Spleen (tissue), 11 donors: ENCODE results near the gene ZCCHC10. TPM values are rescaled to one million over a fixed set of nuclear protein-coding genes. Genes with fewer than 3 reads are reported as not detected.
A peak's percentile ranks its signal among the peaks of the same experiment; 100 is the strongest.
"Not testable (repeated sequence)": the region's sequence is repeated elsewhere in the genome, so short reads cannot be mapped to it uniquely, and the experiment has no call there.

ENCODE experiments used
- DNase-seq: peaks from one replicate; pipeline ENCODE4 v3.0.0-alpha.2; 2020
- H3K27ac ChIP-seq, 8 donors: fragments of 200-600 bp; sonication (generic) in 7 of 8; 1 replicate in 4 of 8; 2 replicates in 4 of 8; pipeline versions ENCODE4 v1.5.0 to v1.8.0; 2016 to 2021; ENCODE audit warnings: inconsistent platforms in 4 of 8, mild to moderate bottlenecking in 4 of 8, moderate library complexity in 1 of 8
- H3K27me3 ChIP-seq, 7 donors: fragments of 200-600 bp; sonication (generic) in 6 of 7; replicated peaks in 1 of 7; 1 replicate in 4 of 7; 2 replicates in 3 of 7; pipeline versions ENCODE4 v1.5.0 to v1.8.0; 2016 to 2021; ENCODE audit warnings: inconsistent platforms in 3 of 7, mild to moderate bottlenecking in 1 of 7
- H3K36me3 ChIP-seq, 6 donors: fragments of 200-600 bp; sonication (generic) in 5 of 6; 1 replicate in 4 of 6; 2 replicates in 2 of 6; pipeline versions ENCODE4 v1.5.0 to v1.8.0; 2016 to 2021; ENCODE audit warnings: inconsistent platforms in 2 of 6
- H3K4me1 ChIP-seq, 6 donors: fragments of 200-600 bp; sonication (generic) in 5 of 6; 1 replicate in 3 of 6; 2 replicates in 3 of 6; pipeline versions ENCODE4 v1.5.0 to v1.8.0; 2016 to 2021; ENCODE audit warnings: inconsistent platforms in 3 of 6
- H3K4me3 ChIP-seq, 8 donors: fragments of 200-600 bp; sonication (generic) in 7 of 8; 1 replicate in 4 of 8; 2 replicates in 4 of 8; pipeline versions ENCODE4 v1.5.0 to v1.8.0; 2016 to 2021; ENCODE audit warnings: inconsistent platforms in 4 of 8, mild to moderate bottlenecking in 4 of 8, moderate library complexity in 2 of 8
- H3K9me3 ChIP-seq, 8 donors: fragments of 200-600 bp; sonication (generic) in 7 of 8; 1 replicate in 4 of 8; 2 replicates in 4 of 8; pipeline versions ENCODE4 v1.5.0 to v1.8.0; 2016 to 2021; ENCODE audit warnings: inconsistent platforms in 4 of 8
- POLR2A ChIP-seq, 3 donors: fragments of 450-650 bp; IDR thresholded peaks; one replicate each; pipeline ENCODE4 v1.5.1; 2017; ENCODE audit warnings: antibody characterized with exemption in 3 of 3, mild to moderate bottlenecking in 1 of 3
- POLR2AphosphoS5 ChIP-seq, 3 donors: sonication (generic); formaldehyde crosslinking; IDR thresholded peaks; one replicate each; pipeline ENCODE4 v1.5.1; 2017; ENCODE audit warnings: antibody characterized with exemption in 3 of 3
- WGBS, 5 donors: extraction: QIAGEN DNeasy Blood & Tissue Kit in 3 of 5; methylation state at CpG; one replicate each; pipeline versions ENCODE4 v1.1.5 to v1.1.7; 2013 to 2018; 5-methylcytosine and 5-hydroxymethylcytosine counted together
- intact Hi-C: fragments of 100-400 bp; cut with DNase I; formaldehyde crosslinking; loops from one replicate; pipeline ENCODE4 v1.15.0; 2023; ENCODE audit warnings: low total_unique reads
- polyA plus RNA-seq, 3 donors: library from polyadenylated mRNA; stranded (reverse); fragments of 200-250 nt; gene quantifications; one replicate each; pipeline ENCODE4 v1.2.1, GENCODE V29; 2013
- total RNA-seq, 7 donors: library from RNA; depleted of rRNA in 3 of 7; stranded (reverse); fragments of >200 nt in 3 of 7; fragmentation: NEBNext Ultra II Directional in 4 of 7; extraction: Animal tissue kit (Norgen Biotek cat#: 25700) in 4 of 7; gene quantifications; one replicate each; pipeline versions ENCODE4 v1.1.0 to v1.2.1, GENCODE V29; 2016 to 2021
- TF ChIP-seq, protein P1 (sequence below), 11 experiments: fragments of 200-600 bp in 7 of 11; fragments of 450-650 bp in 4 of 11; sonication (generic) in 4 of 11; IDR thresholded peaks in 8 of 11; conservative IDR thresholded peaks in 3 of 11; 1 replicate in 7 of 11; 2 replicates in 4 of 11; pipeline versions ENCODE4 v1.4.0 to v1.8.0; 2016 to 2021; ENCODE audit warnings: antibody characterized with exemption in 11 of 11, inconsistent platforms in 4 of 11, mild to moderate bottlenecking in 1 of 11
- donor health status: healthy with polysubstance abuse.
- donor health status: DM: no; HTN: no; CAD: no; lungs with moderate emphysema.
- donor health status: DM: no; HTN: no; CAD: no.
- donor health status: Bipolar disorder and iron deficiency.
- donor health status: healthy.
- donor health status: DM: no; HTN: no; CAD: no.
- donor health status: DM: yes; HTN: yes; CAD: no.

ZCCHC10 gene
- total and polyA plus RNA-seq, 10 donors: 16.2 to 34.5 (median 20.8) TPM

DNA sequence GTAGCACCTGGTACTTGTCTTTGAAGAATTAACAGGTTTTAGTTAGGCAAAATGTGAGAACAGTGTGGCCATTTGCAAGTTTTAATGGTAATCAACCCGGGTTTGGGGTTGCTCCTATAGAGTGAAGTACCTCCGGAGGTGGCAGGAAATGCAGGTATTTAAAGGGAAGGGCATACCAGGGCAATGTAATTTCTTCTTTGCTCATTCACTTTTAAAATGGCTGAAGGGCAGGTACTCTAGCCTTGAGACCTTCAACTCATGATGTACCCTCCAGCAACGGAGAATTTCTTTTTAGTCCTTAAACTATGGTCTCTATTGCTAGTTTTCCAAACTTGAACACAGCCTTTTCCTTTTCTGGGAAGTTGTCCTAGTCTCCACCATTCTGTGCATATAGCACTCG, 24.2 kb upstream of the ZCCHC10 start:
- Histone ChIP-seq H3K4me3 (peak overlapping the region in 5 of 8 donors; percentile 69 to 98 (median 84)), H3K9me3 (no peaks in the 10 kb centered on the region), H3K36me3 (peaks cover 0 to 6% (median 0%) of the 10 kb centered on the region in 6 donors), H3K4me1 (peaks cover 24 to 68% (median 45%) of the 10 kb centered on the region in 6 donors), H3K27ac (peak overlapping the region; percentile 90 to 100 (median 97)), H3K27me3 (no peaks in the 10 kb centered on the region)
- intact Hi-C loops: no loop called here
- TF ChIP-seq, protein P1, sequence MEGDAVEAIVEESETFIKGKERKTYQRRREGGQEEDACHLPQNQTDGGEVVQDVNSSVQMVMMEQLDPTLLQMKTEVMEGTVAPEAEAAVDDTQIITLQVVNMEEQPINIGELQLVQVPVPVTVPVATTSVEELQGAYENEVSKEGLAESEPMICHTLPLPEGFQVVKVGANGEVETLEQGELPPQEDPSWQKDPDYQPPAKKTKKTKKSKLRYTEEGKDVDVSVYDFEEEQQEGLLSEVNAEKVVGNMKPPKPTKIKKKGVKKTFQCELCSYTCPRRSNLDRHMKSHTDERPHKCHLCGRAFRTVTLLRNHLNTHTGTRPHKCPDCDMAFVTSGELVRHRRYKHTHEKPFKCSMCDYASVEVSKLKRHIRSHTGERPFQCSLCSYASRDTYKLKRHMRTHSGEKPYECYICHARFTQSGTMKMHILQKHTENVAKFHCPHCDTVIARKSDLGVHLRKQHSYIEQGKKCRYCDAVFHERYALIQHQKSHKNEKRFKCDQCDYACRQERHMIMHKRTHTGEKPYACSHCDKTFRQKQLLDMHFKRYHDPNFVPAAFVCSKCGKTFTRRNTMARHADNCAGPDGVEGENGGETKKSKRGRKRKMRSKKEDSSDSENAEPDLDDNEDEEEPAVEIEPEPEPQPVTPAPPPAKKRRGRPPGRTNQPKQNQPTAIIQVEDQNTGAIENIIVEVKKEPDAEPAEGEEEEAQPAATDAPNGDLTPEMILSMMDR (IDR thresholded peaks at IDR 0.05 in 8 of 11, conservative IDR thresholded peaks at IDR 0.05 in 3 of 11): no peak
- TF ChIP-seq POLR2AphosphoS5 (IDR thresholded peaks at IDR 0.05) (no peak), POLR2A (IDR thresholded peaks at IDR 0.05) (no peak)
- no peak for DNase-seq
- WGBS, 5 donors: 40 to 54% (median 45%) methylated on average over 4 of the region's 4 CpGs

DNA sequence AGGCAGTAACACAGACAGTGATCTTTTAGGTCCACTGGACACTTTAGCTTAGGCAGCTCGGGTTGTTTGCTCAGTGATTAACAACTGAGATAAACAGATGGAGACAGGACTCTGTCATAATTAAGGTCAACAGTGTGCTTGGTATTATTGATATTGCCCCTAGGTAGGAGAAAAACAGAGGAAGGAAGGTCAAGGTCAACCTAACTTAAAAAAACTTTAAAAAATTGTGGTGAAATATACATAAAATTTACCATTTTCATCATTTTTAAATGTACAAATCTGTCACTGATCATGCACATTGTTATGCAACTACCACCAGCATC, 23.3 kb upstream of the ZCCHC10 start:
- Histone ChIP-seq H3K27ac (peak overlapping the region in 7 of 8 donors; percentile 43 to 99 (median 97)), H3K4me1 (peaks cover 24 to 60% (median 37%) of the 10 kb centered on the region in 6 donors), H3K36me3 (peaks cover 0 to 6% (median 0%) of the 10 kb centered on the region in 6 donors), H3K4me3 (no peak overlapping the region), H3K9me3 (no peaks in the 10 kb centered on the region), H3K27me3 (no peaks in the 10 kb centered on the region)
- intact Hi-C loops: no loop called here
- DNase-seq: no peak
- WGBS, 5 donors: 39 to 76% (median 60%) methylated on average over 1 of the region's 1 CpG
- TF ChIP-seq, protein P1 (IDR thresholded peaks at IDR 0.05 in 8 of 11, conservative IDR thresholded peaks at IDR 0.05 in 3 of 11): no peak
- TF ChIP-seq POLR2AphosphoS5 (IDR thresholded peaks at IDR 0.05): no peak
- TF ChIP-seq POLR2A (IDR thresholded peaks at IDR 0.05): no peak

DNA sequence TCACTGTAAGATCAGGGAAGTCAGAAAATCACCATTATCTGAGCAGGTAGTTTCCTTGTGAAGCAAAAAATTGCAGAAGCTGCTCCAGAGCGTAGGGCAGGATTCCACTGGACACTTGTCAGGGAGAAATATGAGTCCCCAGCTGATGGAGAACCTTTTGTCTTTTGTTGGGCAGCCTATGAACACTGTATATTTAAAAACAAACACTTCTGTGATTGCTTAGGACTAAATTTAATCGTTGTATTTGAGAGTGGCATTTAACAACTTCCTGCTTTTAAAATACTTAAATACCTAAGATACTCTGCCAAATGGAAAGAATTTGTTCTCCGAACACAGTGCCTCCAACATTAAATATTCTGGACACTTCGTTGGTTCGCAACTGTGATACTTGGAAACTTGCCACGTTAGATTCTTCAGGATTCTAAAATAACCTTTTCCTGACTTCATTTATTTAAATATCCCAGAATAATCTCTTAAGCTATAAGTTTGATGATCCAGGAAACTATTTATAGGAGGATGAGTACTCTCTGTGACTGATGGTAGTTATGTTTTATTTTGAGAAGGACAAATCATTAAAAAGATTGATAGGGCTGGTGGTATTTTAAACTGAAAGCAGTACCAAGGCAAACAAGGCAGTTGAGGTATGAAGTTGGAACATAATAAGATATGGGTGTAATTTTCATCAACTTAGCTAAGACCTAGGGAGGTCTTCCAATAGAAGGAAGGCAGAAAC, 22.8 kb upstream of the ZCCHC10 start:
- H3K27ac ChIP-seq: peak overlapping the region in 6 of 8 donors; percentile 43 to 98 (median 96)
- peaks cover 19 to 55% (median 31%) of the 10 kb centered on the region in 6 donors for H3K4me1 ChIP-seq
- intact Hi-C loops: no loop called here
- peaks cover 0 to 5% (median 0%) of the 10 kb centered on the region in 6 donors for H3K36me3 ChIP-seq
- no peak for DNase-seq
- H3K4me3 ChIP-seq: no peak overlapping the region
- TF ChIP-seq, protein P1 (IDR thresholded peaks at IDR 0.05 in 8 of 11, conservative IDR thresholded peaks at IDR 0.05 in 3 of 11): no peak
- TF ChIP-seq POLR2A (IDR thresholded peaks at IDR 0.05): no peak
- TF ChIP-seq POLR2AphosphoS5 (IDR thresholded peaks at IDR 0.05): no peak
- 72 to 78% (median 74%) methylated on average over 6 of the region's 6 CpGs for WGBS, 5 donors
- no peaks in the 10 kb centered on the region for H3K9me3 ChIP-seq
- no peaks in the 10 kb centered on the region for H3K27me3 ChIP-seq

DNA sequence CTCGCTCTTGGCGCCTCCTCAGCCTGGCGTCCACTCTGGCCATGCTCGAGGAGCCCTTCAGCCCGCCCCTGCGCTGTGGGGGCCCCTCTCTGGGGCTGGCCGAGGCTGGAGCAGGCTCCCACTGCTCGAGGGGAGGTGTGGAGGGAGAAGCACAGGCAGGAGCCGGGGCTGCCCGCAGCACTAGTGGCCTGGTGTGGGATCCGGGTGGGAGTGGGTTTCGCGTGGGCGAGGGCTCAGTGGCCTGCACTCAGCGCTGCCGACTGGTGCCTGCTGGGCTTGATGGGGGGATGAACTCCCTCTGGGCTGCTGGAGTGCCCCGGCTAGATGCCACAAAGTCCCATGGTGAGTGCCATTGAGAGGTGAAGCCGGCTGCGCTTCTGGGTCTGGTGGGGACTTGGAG, 21.1 kb upstream of the ZCCHC10 start:
- H3K36me3 ChIP-seq: no peaks in the 10 kb centered on the region
- peak overlapping the region in 1 of 8 donors; percentile 26 for H3K27ac ChIP-seq
- peaks cover 6 to 40% (median 17%) of the 10 kb centered on the region in 6 donors for H3K4me1 ChIP-seq
- WGBS, 5 donors: 93 to 99% (median 96%) methylated on average over 7 to 19 of the region's 19 CpGs
- no peaks in the 10 kb centered on the region for H3K27me3 ChIP-seq
- no peak overlapping the region for H3K4me3 ChIP-seq
- peak; percentile 78 for DNase-seq
- TF ChIP-seq POLR2A (IDR thresholded peaks at IDR 0.05) (no peak), POLR2AphosphoS5 (IDR thresholded peaks at IDR 0.05) (no peak)
- TF ChIP-seq, protein P1 (IDR thresholded peaks at IDR 0.05 in 8 of 11, conservative IDR thresholded peaks at IDR 0.05 in 3 of 11): no peak
- intact Hi-C loops: no loop called here
- H3K9me3 ChIP-seq: no peaks in the 10 kb centered on the region

DNA sequence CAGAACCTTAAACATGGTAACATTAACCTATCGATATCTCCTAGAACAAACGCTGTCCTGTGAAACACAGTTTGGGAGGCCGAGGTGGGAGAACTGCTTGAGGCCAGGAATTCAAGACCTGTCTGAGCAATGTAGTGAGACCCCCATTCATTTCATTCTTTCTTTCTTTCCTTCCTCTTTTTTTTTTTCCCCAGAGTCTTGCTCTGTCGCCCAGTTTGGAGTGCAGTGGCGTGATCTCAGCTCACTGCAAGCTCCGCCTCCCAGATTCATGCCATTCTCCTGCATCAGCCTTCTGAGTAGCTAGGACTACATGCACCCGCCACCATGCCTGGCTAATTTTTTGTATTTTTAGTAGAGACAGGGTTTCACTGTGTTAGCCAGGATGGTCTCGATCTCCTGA, 20.2 kb upstream of the ZCCHC10 start:
- H3K9me3 ChIP-seq, H3K27me3 ChIP-seq, H3K27ac ChIP-seq, H3K36me3 ChIP-seq, DNase-seq, intact Hi-C loops, H3K4me3 ChIP-seq: not testable (repeated sequence)
- peaks cover 6 to 40% (median 17%) of the 10 kb centered on the region in 6 donors for H3K4me1 ChIP-seq
- 74 to 83% (median 79%) methylated on average over 8 of the region's 8 CpGs for WGBS, 5 donors
